AG04450 (cell line): ENCODE measurements around the gene FAU. TPM values are rescaled to one million over a fixed set of nuclear protein-coding genes. Genes with fewer than 3 reads are reported as not detected.

Experiments used
- CTCF ChIA-PET: fragments of 300-600, 350-600 bp; formaldehyde crosslinking; extraction: SDS; loops from one replicate; lab custom pipeline; 2022; ENCODE audit warnings: antibody characterized with exemption, inconsistent platforms; lab: Charles Lee
- POLR2A ChIA-PET: fragments of 350-600 bp; formaldehyde crosslinking; extraction: SDS; loops from one replicate; lab custom pipeline; 2021; ENCODE audit warnings: antibody characterized with exemption, inconsistent platforms; lab: Yijun Ruan, JAX
- DNase-seq: peaks from one replicate; pipeline ENCODE4 v3.0.0-alpha.2; 2011; ENCODE audit warnings: low read depth, low spot score
- H3K27ac ChIP-seq: one replicate; pipeline ENCODE4 v1.5.1; 2012; ENCODE audit warnings: low read depth, low read length, control low read depth
- H3K27me3 ChIP-seq: one replicate; pipeline ENCODE4 v1.6.0; 2012; ENCODE audit warnings: low read length; ENCODE audit not compliant: control insufficient read depth, insufficient read depth
- H3K4me3 ChIP-seq: 2 replicates; pipeline ENCODE4 v1.5.1; 2011; ENCODE audit warnings: mild to moderate bottlenecking, low read depth, low read length, control low read depth
- H3K9me3 ChIP-seq: 2 replicates; pipeline ENCODE4 v1.5.1; 2012; ENCODE audit warnings: low read length; ENCODE audit not compliant: control insufficient read depth, insufficient read depth
- CTCF ChIP-seq: IDR thresholded peaks from 2 replicates; pipeline ENCODE4 v1.5.1; 2011; ENCODE audit warnings: low read depth, low read length, control low read depth, inconsistent platforms
- polyA plus RNA-seq: library from polyadenylated mRNA; depleted of rRNA; stranded (reverse); fragments of >200 nt; gene quantifications from 2 replicates; pipeline ENCODE4 v1.2.3, GENCODE V29; 2011

The FAU gene
- polyA plus RNA-seq, 1 experiment = 426 TPM

- CTCF ChIA-PET = interaction anchor here (1.0 to 2.5 kb wide), 2 partner anchors 9 to 15 kb away, joined by 3 to 15 read pairs; partner anchors contain the start of genes TM7SF2 and ZNHIT2
- Histone ChIP-seq H3K4me3 (no peak overlapping the region), H3K27ac (no peak overlapping the region), H3K27me3 (no peaks in the 10 kb centered on the region), H3K9me3 (no peaks in the 10 kb centered on the region)
- no peak for TF ChIP-seq CTCF
- POLR2A ChIA-PET = no interaction called here
- DNase-seq = no peak
These were observed 19.5 kb downstream of the FAU start for GRCh38 chr11:65102142-65103095.

- Histone ChIP-seq H3K27ac (no peak overlapping the region), H3K27me3 (no peaks in the 10 kb centered on the region), H3K4me3 (no peak overlapping the region), H3K9me3 (no peaks in the 10 kb centered on the region)
- TF ChIP-seq CTCF = 0 out of 2 replicates have a peak, but pooled peaks have one; percentile 2
- CTCF ChIA-PET = interaction anchor here (2.5 to 3.0 kb wide), 2 partner anchors 9 to 10 kb away, joined by 15 to 48 read pairs; partner anchors contain the start of gene TM7SF2
- DNase-seq = no peak
- POLR2A ChIA-PET = no interaction called here
These were observed 21.1 kb downstream of the FAU start for GRCh38 chr11:65100674-65101350.

GRCh38 chr11:65096926-65097325, 25.0 kb downstream of the FAU start:
- ChIA-PET POLR2A (interaction anchor here (0.9 to 2.6 kb wide), 3 partner anchors 14 to 25 kb away, joined by 3 to 9 read pairs (median 5); partner anchors contain the start of genes FAU and MRPL49), CTCF (interaction anchor here (1.6 kb wide), 1 partner anchor 16 kb away, joined by 4 read pairs; no protein-coding TSS in a partner anchor)
- H3K4me3 ChIP-seq = peak overlapping the region; percentile 77
- no peak overlapping the region for H3K27ac ChIP-seq
- no peak for TF ChIP-seq CTCF
- H3K27me3 ChIP-seq = no peaks in the 10 kb centered on the region
- H3K9me3 ChIP-seq = no peaks in the 10 kb centered on the region
- DNase-seq = no peak

- Histone ChIP-seq H3K9me3 (no peaks in the 10 kb centered on the region), H3K4me3 (peak within 1 kb of the TSS; percentile 77), H3K27ac (peak within 1 kb of the TSS; percentile 75), H3K27me3 (no peaks in the 10 kb centered on the region)
- POLR2A ChIA-PET = interaction anchor here (0.9 to 2.6 kb wide), 3 partner anchors 15 to 26 kb away, joined by 3 to 9 read pairs (median 5); partner anchors contain the start of genes FAU and MRPL49
- DNase-seq = peak; percentile 74
- TF ChIP-seq CTCF = no peak
- CTCF ChIA-PET = interaction anchor here (1.6 kb wide), 1 partner anchor 17 kb away, joined by 4 read pairs; no protein-coding TSS in a partner anchor
These were observed 25.7 kb downstream of the FAU start, which contains the start of gene VPS51 for GRCh38 chr11:65095974-65096806. TSS of gene VPS51 (plus strand) at chr11:65096214. CDS start at chr11:65096251, 37 bp downstream.
